Measurements from ENCODE around the gene NCKAP5.

The NCKAP5 gene

DNA sequence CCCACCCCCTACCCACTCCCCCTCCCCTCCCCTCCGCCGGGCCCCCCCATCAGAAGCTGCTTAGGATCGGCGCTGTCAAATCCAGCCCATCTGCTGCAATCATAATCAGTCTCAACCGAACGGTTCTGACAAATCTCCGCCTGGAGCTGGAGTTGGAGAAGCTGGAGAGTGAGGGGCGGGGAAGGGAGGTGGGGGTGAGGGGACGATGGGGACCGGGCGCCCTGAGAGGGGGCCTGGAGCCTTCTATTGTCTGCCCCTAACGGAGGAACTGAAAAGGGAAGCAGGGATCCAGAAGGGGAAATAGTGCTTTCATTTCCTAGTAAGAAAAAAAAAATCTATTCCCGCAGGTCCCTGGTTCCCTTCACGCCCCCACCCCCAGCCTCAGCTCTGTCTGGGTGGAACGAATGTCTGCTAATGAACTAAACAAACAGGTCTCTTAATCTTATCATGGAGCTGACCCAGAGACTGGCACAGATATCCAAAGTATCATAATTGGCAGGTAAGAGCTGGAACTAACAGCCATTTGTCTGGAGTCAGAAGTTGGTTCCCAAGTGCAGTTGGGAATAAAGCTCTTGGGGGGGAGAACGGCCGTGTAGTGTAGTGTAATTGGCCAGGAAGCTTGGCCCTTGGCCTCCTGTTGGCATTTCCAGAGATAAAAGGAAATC lies 301.2 kb downstream of the NCKAP5 start:
- no peak for DNase-seq (ENCODE audit: low read depth)

GRCh38 chr2:133266041-133266925 lies 302.0 kb downstream of the NCKAP5 start:
- no peak for DNase-seq (ENCODE audit: low read depth)

- no peak for DNase-seq (ENCODE audit: low read depth)
Observed at GRCh38 chr2:133265432-133265949, 302.8 kb downstream of the NCKAP5 start.

DNA sequence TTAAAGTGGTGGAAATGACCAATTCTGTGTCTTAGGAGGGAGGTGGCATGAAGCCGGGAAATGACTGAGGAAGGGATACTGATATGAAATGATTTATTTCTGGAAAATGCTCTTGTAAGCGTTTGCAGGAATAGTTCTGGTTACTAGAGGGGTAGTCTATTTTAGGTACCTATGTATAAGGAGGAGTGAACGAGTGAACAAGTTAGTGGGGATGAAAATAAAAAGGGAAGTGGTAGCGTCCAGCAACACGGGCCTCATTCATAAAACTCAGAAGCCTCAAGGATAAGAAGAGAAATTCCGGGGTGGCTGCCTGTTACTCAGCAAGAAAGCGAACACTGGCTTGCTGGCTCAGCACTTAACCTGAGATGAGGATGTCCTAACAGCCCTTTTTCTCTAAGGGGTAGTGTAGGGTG lies 303.3 kb downstream of the NCKAP5 start:
- DNase-seq (ENCODE audit: low read depth), result no peak

GRCh38 chr2:133262893-133263292 lies 305.4 kb downstream of the NCKAP5 start:
- DNase-seq (ENCODE audit: low read depth), result no peak

- no peak for DNase-seq (ENCODE audit: low read depth)
Observed at GRCh38 chr2:133255360-133255759, 312.9 kb downstream of the NCKAP5 start.

GRCh38 chr2:133253793-133254192 lies 314.5 kb downstream of the NCKAP5 start:
- no peak for DNase-seq (ENCODE audit: low read depth)

GRCh38 chr2:133252780-133253355 lies 315.4 kb downstream of the NCKAP5 start:
- no peak for DNase-seq (ENCODE audit: low read depth)

DNA sequence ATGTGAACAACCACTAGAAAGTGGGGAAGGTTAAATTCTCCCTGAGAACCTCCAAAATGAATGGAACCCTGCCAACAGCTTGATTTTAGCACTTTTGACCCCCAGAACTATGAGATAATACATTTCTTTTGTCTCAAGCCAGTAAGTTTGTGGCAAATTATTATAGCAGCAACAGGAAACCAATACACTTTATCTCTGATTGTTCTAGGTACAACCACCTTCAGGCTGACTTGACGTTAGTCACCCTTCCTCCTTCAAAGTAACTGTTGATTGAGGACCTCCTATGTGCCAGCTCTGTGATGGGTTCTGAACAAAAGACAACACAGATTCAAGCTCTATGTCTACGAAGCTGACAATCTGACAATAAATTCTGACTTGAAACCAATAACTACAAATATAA lies 318.9 kb downstream of the NCKAP5 start:
- DNase-seq (ENCODE audit: low read depth), result no peak

- DNase-seq (ENCODE audit: low read depth), result no peak
Observed at GRCh38 chr2:133248264-133248663, 320.0 kb downstream of the NCKAP5 start.

DNA sequence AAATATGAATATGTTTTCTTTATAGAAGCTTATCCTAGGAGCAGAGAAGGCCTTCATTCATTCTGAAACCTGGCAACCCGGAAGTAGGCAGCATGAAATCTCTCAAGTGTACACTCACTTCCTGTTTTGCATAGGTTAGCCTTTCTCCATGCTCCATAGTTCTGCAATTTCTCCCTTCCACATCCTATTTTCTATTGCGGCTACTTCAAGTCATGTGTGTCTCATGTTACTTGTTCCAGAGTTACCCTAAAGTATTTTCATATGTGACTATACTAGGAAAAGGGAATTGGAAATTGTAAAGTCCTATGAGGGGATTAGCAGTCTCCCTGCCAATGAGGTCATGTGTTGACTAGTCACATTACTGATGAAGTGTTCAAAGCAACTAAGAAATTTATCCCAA lies 320.6 kb downstream of the NCKAP5 start:
- no peak for DNase-seq (ENCODE audit: low read depth)

GRCh38 chr2:133241224-133241571 lies 327.1 kb downstream of the NCKAP5 start:
- no peak for DNase-seq (ENCODE audit: low read depth)

DNA sequence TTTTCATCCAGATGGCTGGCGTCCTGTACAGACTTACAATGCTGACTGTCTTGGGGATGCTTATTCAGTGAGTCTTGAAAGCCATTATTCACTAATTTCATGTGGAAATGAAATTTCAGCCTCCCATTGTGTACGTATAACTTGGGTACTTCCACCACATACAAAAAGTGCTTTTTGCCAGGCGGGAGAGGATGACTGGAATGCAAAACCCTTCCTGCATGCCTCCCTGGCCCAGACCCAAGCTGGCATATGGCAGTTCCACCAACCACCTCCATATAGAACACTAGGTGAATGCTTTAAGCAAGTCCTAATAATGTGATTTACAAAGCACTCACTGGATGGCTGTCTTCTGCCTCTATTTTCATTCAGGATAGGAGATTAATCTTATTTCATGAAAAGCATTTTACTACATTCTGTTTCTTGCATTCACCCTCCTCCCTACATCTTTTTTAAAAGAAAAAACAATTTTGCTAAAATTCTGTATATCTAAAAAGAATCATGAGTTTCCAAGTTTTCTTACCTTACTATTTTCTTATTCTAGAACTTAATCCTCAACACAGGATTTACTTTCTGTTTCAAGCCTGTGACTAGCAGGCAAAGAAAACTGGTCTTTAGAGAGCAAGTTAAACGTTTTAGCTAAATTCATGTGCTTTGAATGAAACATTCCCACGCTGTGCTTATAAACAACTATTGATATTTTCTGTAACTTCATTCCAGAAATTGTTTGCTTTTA lies 327.6 kb downstream of the NCKAP5 start:
- DNase-seq (ENCODE audit: low read depth), result no peak

GRCh38 chr2:133235968-133236367 lies 332.3 kb downstream of the NCKAP5 start:
- no peak for DNase-seq (ENCODE audit: low read depth)

GRCh38 chr2:133232556-133232955 lies 335.7 kb downstream of the NCKAP5 start:
- no peak for DNase-seq (ENCODE audit: low read depth)

GRCh38 chr2:133231264-133231663 lies 337.0 kb downstream of the NCKAP5 start:
- DNase-seq (ENCODE audit: low read depth), result no peak

- DNase-seq (ENCODE audit: low read depth), result no peak
Observed at GRCh38 chr2:133229974-133230373, 338.3 kb downstream of the NCKAP5 start.

- DNase-seq (ENCODE audit: low read depth), result no peak
Observed at GRCh38 chr2:133223226-133223625, 345.0 kb downstream of the NCKAP5 start.

DNA sequence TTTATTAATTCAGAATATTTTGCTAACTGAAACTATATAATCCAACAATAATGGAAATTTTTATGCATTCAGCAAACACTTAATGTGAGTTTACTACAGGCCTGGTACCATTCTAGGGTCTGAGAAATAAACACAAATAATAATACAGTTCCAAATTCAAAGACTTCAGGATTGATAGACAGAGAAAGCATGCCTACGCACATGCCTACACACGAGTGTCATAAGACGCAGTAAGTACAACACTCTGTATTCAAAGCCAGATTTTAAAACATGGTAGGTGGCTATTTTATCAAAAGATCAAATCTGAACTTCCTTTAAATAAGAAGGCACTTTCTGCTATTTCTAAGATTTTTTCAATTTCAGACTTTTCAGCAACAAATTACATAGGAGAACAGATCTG lies 346.9 kb downstream of the NCKAP5 start:
- no peak for DNase-seq (ENCODE audit: low read depth)

DNA sequence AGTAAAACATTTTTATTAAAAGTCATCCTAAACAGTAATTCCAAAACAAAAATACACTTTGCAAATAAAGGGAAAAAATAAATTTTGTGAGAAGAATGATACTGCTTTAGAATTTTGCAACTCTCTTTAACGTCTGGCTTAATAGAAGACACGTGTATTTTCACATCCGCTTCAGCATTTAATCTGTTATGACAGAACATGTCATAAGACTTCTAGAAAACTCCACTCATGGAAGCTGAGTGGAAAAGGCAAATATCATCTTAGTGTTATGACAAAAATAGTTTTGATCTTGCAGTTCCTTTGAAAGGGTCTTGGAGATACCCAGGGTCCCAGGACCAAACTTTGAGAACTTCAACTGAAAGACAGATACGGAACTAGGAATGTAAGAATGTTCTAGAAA lies 350.1 kb downstream of the NCKAP5 start:
- DNase-seq (ENCODE audit: low read depth), result no peak

GRCh38 chr2:133215477-133215876 lies 352.8 kb downstream of the NCKAP5 start:
- DNase-seq (ENCODE audit: low read depth), result no peak

DNA sequence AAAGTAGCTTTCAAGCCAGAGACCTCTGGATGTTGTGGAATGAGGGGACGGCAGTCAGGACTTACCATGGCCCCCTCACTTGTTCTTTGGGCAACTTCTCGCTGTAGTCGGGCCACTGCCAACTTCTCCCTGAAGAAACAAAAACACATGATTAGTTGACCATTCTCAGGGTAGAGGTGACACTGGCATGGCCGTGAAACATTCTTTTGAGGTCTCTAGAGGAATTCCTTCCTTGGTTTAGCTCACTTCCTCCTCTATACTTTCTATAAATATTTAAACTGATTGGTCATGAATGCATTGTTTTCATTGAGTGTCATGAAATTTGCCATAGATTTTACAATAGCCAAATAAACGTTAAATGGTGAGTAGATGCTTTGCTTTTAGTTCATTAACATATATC lies 354.6 kb downstream of the NCKAP5 start:
- no peak for DNase-seq (ENCODE audit: low read depth)
